B cell (primary cell): ENCODE measurements around the gene KRCC1.

Source experiments
- CTCF ChIP-seq: fragments of 200-600 bp; IDR thresholded peaks from one replicate; pipeline ENCODE4 v1.8.0; 2022; ENCODE audit warnings: antibody characterized with exemption, mild to moderate bottlenecking
- EZH2 ChIP-seq: IDR thresholded peaks from 2 replicates; pipeline ENCODE4 v1.6.1; 2012; ENCODE audit warnings: borderline replicate concordance, low read depth, mild to moderate bottlenecking, moderate library complexity, low read length; ENCODE audit not compliant: insufficient read depth, poor library complexity, severe bottlenecking

GRCh38 chr2:88077080-88077479 is 21.5 kb upstream of the KRCC1 start:
- no peak for TF ChIP-seq CTCF
- no peak for TF ChIP-seq EZH2
